D341Med (cell line): Measurements from ENCODE around the gene KCNJ10.

Experiments
- DNase-seq: peaks from one replicate; pipeline ENCODE4 v3.0.0; 2012; ENCODE audit warnings: low spot score

The KCNJ10 gene

DNA sequence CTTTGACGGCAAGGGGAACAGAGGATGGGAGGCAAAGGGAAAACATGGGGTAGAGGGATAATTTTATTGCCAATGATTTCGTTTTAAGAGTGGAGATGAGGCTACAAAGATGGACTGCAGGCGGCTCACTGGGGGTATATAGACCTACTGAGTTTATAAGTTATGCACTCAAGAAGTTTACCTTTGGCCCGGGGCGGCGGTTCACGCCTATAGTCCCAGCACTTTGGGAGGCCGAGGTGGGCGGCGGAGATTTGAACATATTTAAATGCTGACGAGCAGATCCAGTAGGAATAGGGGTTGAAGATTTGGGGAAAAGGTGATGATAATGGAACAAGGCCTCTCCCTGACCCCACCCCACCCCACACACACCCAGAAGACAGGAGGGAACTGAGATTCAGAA, 107.8 kb downstream of the KCNJ10 start:
- DNase-seq: no peak

DNA sequence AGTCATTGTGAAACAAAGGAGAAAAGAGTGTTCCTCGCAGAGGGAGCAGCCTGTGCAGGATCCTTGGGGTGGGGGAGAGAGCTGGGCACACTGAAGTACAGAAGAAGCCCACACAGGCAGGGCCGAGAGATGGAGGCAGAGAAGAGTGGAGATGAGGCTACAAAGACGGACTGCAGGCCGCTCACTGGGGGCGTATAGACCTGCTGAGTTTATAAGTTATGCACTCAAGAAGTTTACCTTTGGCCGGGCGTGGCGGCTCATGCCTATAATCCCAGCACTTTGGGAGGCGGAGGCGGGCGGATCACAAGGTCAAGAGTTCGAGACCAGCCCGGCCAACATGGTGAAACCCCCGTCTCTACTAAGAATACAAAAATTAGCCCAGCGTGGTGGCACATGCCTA, 108.3 kb downstream of the KCNJ10 start:
- DNase-seq: no peak

DNA sequence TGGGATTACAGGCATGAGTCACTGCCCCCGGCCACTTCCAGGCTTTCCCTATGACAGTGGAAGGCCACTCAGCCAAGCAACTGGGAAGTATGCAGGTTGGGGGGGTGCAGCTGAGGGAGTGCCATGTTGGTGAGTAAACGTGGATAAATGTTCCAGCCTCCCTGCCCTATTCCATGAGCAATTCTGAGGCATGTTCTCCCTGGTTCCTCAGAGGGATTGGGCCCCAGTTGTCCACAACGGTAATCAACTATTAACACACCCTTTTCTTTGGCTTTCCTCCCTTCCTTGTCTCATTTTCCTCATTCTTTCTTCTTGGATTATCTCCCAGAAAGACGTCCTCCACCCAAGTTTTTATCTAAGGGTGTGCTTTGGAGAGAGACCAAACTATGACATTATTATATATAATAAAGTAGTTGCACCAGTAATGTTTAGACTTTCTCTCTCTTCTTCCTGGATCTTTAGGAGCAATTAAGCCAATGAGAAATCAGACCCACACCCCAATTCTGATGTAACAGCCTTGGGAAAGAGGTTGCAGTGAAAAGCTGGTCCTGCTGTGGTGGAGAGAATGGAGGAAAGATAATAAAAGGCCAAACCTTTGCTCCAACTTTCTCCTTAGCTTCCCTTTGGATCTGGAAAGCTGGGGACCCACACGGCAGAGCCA, 109.1 kb downstream of the KCNJ10 start:
- DNase-seq: no peak

DNA sequence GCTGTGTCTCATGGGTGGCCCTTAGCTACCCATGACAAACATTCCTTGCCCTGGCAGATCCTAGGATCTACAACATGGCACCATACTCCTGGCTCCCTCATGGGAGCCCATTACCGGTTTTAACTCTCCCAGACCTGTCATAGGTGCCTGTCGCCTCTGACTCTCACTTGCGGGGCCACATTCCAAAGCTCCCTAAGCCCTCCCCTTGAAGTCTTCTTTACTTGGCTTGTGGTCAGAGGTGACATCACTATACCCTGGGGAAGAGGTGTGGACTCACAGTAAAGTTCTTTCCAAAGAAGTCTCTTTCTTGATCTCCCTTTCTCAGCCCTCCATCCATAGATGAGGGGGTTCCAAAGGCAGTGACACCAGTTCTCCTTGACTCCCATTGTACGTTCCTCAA, 110.5 kb downstream of the KCNJ10 start:
- no peak for DNase-seq

DNA sequence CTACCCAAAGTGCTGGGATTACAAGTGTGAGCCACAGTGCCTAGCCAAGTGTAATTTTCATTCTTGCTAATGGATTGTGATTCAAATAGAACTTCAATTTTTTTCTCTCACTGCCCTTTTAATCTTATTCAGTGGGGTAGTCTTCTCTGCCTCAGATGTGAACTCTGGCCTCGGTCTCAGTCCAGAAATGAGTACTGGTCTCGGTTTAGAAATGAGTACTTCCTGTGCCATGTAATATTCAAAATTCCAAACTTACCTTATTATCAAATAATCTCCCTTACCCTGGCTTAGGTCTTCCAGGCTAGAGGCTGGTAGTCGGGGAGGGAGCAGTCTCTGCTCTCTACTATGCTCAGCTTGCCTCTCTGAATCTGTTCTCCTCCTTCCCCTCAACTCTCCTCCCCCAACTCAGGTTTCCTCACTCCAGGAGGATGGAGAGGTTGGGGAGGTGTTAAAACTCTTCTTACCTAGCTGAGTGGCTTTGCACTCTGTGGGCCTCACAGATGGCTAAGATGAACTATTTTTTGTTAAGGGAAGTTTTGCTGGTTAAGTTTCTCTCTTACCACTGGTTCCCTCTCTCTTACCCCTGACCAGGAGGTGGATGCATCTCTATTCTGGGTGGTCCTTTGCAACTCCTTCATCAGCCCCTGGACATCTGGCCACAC, 111.1 kb downstream of the KCNJ10 start:
- no peak for DNase-seq

DNA sequence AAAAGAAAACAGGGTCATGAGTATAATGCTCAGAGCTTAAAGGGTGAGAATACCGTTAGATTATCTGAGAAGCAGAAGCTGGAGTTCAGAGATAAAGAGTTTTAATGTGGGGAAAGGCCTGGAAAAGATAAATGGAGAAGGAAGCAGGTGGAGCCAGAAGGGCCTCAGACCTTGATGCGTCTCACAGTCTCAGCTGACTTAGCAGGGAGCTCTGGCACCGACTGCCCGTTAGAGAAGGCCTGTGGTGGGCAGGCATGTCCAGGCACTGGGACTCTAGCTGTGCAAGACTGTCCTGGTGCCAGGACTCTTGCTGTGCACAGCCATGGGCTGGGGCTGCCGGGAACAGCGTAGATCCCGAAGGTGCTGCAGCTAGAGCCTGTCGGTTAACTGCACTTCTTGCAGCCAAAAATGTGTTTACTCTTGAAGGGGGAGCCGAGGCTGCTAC, 112.1 kb downstream of the KCNJ10 start:
- DNase-seq: no peak

DNA sequence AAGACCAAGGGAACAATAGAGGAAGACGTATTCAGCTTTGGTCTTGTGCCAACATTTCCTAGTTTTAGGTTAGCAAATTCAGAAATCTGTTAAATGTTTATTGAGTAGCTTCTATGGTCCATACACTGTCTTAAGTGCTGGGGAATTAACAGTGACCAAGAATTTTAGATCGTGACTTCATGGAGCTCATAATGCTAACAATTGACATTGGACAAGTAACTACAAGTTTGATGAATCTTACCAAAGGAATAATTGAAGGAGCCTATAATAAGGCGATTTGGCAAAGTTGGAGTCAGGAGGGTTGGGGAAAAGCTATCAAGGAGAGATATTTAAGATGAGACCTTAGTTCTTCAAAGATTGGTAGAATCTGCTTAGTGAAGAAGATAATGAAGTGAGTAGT, 114.5 kb downstream of the KCNJ10 start:
- no peak for DNase-seq

DNA sequence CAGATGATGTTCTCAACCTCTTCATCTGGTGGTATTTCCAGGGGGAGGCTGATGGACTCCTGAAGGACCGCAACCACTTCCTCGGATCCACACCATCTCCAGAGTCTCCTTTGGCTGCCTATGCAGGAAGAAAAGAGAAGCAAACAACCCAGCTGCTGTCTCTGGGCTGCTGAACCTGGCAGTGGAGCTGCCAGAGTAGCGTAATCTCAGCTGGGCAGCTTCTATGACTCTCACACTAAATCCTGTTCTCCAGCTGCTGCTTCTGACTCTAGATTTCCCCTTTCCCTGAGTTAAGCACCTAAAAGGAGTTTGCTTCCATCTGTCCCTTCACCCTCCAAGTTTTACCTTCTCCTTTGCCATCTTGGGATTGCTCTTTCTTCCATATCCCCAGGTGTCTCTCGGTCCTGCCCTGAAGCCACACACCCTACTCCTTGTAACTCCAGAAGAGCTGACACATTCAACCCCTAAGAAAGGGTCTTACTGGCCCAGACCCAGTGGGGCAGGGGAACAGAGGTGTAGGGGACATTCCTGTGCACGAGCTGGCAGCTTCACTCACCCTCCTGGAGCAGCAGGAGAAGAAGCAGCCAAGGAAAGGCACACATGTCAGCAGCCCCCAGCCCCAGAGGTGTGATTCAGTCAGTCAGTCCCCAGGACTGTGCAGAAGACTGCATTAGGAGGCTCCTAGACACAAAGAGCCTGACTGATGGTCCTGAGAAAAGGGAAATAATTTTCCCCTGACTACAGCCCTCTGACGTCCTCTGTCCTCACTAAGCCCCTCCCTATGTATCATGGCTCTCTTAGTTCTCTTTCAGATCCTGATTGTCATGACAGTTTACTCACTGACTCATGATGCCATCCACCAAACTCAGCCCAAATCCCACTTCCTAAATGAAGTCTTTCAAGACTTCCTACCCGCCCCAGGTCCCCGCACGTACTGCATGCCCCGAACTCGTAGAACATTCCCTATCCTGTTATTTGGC, 116.1 kb downstream of the KCNJ10 start, which contains the start of gene SLAMF9:
TSS of gene SLAMF9 (minus strand) at position 702 of the 980 bp plus-strand sequence. CDS start at position 602, 100 bp downstream.
- DNase-seq: no peak

DNA sequence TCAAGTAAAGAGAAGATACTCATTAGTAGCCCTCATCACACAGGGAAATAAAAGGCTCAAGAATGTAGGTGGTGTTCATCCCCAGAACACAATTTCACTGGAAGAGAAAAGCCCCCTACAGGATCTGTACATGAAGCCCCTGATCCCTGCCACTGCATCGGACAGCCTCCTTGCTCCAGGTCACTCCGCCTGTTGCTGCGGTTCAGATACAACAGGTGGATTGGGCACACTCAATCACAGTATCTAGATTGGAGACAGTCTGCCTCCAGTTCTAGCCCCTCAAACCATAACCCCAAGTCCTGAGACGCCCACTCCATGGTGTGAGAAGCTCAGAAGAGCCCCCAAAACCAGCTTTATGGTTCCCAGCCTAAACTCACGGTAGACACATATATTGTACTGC, 117.0 kb downstream of the KCNJ10 start:
- no peak for DNase-seq

DNA sequence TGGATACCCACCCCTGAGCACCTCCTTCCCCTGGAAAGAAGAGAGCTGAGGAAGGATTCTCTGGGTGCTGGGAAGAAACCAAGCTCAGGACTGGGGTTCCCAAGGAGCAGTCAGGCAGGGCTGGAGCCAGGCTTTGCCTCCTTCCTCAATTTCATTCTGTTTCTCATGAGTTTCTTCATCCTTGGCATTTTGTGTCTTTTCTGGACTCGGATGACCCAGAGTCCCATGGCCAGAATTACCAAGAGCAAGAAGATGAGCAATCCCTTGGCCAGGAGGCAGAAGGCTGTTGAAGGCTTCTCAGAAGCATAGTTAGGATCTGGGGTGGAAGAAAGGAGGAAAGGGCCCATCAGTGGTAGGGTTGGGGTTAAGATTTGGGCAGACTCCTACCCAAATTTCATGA, 118.4 kb downstream of the KCNJ10 start:
- no peak for DNase-seq

DNA sequence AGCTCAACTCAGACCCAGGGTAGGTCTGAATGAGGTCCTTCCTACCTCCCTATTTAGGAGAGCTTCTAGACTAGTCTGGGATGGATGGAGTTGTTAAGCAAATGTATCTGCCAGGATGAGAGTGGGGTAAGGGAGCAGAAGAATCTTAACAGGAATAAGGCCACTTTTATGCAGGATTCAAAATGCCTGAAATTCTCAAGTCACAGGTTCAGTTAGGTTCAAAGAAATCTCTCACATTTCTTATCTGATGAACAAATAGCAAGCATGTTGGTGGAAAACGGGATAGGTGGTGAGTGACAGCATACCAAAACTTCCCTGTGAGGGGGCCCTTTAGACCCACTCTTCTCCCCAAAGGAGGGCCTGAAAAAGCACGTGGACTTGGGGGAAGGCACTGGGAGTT, 118.9 kb downstream of the KCNJ10 start:
- DNase-seq: no peak

DNA sequence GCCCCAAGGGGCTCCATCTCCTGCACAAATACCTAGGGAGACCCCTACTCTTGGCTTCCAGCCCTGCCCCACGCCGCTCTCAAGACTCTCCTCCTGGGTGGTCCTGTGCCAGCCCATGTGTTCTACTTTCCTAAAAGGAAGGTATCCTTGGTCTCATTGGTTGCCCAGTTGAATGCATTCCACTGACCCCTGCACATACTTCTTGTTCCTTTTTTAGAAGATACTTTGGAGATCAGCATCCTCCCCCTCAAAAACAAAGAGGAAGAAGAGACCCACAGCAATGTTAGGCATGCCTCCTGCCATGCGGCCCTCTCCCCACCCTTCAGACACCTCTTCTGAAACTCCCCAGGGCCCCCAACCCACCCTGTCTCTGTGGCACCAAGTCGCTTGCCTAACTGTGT, 120.0 kb downstream of the KCNJ10 start:
- DNase-seq: no peak

DNA sequence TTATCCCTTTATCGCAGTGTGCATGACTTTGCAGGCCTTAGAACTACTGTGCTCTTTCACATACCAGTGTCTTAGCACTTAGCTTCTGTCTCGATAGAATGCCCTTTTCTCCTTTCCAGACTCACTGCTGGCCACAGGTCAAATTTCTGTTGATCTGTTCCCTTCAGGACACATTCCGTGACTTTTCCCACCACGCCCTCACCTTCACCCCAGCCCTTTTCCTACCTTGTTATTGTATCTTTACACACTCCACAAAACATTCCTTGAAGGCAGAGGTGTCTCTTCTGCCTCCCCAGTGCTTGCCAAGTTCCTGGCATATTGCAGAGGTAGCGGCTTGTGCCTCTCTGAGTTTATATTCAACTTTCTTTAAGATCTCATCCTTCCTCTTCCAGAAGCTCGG, 120.8 kb downstream of the KCNJ10 start:
- no peak for DNase-seq
